ENCODE data around the gene NCL. TPM values are rescaled to one million over a fixed set of nuclear protein-coding genes. Genes with fewer than 3 reads are reported as not detected.

The NCL gene
- total and polyA plus RNA-seq, 4 donors = 83.1 to 139 (median 107) TPM

DNA sequence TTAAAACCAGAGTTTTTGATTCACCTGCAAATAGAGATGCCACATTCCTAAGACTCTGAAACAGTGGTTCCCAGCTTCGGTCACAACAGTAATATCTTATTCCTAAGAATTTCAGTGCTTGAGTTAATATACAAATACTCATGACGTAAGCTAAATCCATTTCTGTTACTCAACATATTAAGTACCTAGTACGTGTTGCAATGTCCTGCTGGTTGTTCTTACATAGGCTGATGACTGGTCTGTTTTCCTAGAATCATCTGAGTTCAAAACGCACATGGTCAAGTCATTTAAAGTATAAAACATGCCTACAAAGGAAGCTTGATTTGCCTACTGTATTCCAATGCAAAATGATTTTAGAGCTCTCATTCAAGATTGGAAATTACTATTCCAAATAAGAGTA, 7.2 kb downstream of the NCL start:
- Histone ChIP-seq H3K4me3 (ENCODE audit: low read depth in 1 of 3, low read length in 3 of 3) (no peak overlapping the region), H3K27me3 (ENCODE audit: control insufficient read depth in 4 of 4, insufficient read depth in 4 of 4, low read length in 3 of 4) (no peaks in the 10 kb centered on the region), H3K9me3 (ENCODE audit: control insufficient read depth in 4 of 4, low read length in 3 of 4) (no peaks in the 10 kb centered on the region), H3K27ac (ENCODE audit: low read depth in 1 of 2, low read length in 2 of 2) (no peak overlapping the region), H3K36me3 (ENCODE audit: control insufficient read depth in 4 of 4, insufficient read depth in 3 of 4, low read depth in 1 of 4, low read length in 3 of 4) (peaks cover 34 to 91% (median 81%) of the 10 kb centered on the region in 4 donors), H3K4me1 (ENCODE audit: control insufficient read depth in 4 of 4, insufficient read depth in 4 of 4, low read length in 3 of 4) (peaks cover 1 to 8% (median 3%) of the 10 kb centered on the region in 4 donors), H3K9ac (ENCODE audit: low read depth in 1 of 2, low read length in 2 of 2) (no peak overlapping the region)
- DNase-seq (ENCODE audit: low spot score) = no peak
- 58% methylated on average over 4 of the region's 4 CpGs for WGBS
- TF ChIP-seq, protein P1, sequence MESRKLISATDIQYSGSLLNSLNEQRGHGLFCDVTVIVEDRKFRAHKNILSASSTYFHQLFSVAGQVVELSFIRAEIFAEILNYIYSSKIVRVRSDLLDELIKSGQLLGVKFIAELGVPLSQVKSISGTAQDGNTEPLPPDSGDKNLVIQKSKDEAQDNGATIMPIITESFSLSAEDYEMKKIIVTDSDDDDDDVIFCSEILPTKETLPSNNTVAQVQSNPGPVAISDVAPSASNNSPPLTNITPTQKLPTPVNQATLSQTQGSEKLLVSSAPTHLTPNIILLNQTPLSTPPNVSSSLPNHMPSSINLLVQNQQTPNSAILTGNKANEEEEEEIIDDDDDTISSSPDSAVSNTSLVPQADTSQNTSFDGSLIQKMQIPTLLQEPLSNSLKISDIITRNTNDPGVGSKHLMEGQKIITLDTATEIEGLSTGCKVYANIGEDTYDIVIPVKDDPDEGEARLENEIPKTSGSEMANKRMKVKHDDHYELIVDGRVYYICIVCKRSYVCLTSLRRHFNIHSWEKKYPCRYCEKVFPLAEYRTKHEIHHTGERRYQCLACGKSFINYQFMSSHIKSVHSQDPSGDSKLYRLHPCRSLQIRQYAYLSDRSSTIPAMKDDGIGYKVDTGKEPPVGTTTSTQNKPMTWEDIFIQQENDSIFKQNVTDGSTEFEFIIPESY (IDR thresholded peaks at IDR 0.05) = no peak
- no peak for TF ChIP-seq HNF4A (conservative IDR thresholded peaks at IDR 0.05)
- TF ChIP-seq FOXA1 (IDR thresholded peaks at IDR 0.05) = no peak
- TF ChIP-seq JUND (IDR thresholded peaks at IDR 0.05) = no peak
- no peak for TF ChIP-seq RAD21 (IDR thresholded peaks at IDR 0.05)
- no peak for TF ChIP-seq GABPA (IDR thresholded peaks at IDR 0.05 in 1 of 2, conservative IDR thresholded peaks at IDR 0.05 in 1 of 2)
- no peak for TF ChIP-seq RXRA (IDR thresholded peaks at IDR 0.05)
- TF ChIP-seq, protein P2, sequence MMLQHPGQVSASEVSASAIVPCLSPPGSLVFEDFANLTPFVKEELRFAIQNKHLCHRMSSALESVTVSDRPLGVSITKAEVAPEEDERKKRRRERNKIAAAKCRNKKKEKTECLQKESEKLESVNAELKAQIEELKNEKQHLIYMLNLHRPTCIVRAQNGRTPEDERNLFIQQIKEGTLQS (IDR thresholded peaks at IDR 0.05) = no peak

DNA sequence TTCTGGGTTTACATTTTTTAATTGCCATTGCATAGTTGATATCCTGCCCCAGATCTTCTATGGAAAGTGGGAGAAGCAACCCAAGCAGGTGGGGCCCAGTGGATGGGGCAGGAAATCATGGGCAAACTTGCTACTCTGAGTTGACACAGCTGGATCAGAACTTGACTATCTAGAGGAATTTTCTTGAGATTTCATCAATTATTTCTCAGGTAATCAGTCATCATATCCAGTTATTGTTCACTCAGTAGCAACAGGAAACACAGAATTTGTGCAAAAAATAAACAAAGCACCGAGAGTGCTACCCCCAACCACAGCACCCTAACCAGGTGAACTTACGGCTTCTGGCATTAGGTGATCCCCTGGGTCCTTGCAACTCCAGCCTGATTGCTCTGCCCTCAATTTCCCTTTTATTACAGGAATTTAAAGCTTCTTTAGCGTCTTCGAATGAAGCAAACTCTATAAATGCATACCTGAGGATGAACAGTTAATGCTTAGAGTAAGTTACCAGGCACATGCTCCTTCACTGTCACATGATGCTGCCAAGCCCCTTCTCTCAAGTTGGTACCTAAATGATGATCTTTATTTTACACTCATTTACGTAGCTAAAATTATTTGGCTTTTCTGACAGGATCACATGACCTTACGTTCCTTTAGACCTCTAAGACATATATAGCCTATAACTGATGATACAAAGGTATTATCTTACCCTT, 7.8 kb downstream of the NCL start:
- DNase-seq (ENCODE audit: low spot score) = no peak
- H3K36me3 ChIP-seq (ENCODE audit: control insufficient read depth in 4 of 4, insufficient read depth in 3 of 4, low read depth in 1 of 4, low read length in 3 of 4) = peaks cover 29 to 84% (median 74%) of the 10 kb centered on the region in 4 donors
- no peak overlapping the region for H3K9ac ChIP-seq (ENCODE audit: low read depth in 1 of 2, low read length in 2 of 2)
- H3K9me3 ChIP-seq (ENCODE audit: control insufficient read depth in 4 of 4, low read length in 3 of 4) = no peaks in the 10 kb centered on the region
- TF ChIP-seq, protein P2 (IDR thresholded peaks at IDR 0.05) = no peak
- TF ChIP-seq GABPA (IDR thresholded peaks at IDR 0.05 in 1 of 2, conservative IDR thresholded peaks at IDR 0.05 in 1 of 2) (no peak), RXRA (IDR thresholded peaks at IDR 0.05) (no peak), YY1 (IDR thresholded peaks at IDR 0.05) (no peak), FOXA2 (IDR thresholded peaks at IDR 0.05) (no peak), NR2F2 (IDR thresholded peaks at IDR 0.05) (no peak), EGR1 (IDR thresholded peaks at IDR 0.05; ENCODE audit: low read depth in 2 of 2) (no peak), HNF4G (IDR thresholded peaks at IDR 0.05) (no peak)
- TF ChIP-seq, protein P3, sequence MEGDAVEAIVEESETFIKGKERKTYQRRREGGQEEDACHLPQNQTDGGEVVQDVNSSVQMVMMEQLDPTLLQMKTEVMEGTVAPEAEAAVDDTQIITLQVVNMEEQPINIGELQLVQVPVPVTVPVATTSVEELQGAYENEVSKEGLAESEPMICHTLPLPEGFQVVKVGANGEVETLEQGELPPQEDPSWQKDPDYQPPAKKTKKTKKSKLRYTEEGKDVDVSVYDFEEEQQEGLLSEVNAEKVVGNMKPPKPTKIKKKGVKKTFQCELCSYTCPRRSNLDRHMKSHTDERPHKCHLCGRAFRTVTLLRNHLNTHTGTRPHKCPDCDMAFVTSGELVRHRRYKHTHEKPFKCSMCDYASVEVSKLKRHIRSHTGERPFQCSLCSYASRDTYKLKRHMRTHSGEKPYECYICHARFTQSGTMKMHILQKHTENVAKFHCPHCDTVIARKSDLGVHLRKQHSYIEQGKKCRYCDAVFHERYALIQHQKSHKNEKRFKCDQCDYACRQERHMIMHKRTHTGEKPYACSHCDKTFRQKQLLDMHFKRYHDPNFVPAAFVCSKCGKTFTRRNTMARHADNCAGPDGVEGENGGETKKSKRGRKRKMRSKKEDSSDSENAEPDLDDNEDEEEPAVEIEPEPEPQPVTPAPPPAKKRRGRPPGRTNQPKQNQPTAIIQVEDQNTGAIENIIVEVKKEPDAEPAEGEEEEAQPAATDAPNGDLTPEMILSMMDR (IDR thresholded peaks at IDR 0.05; ENCODE audit: low read depth, low read length, missing input control) = no peak
- TF ChIP-seq, protein P4, sequence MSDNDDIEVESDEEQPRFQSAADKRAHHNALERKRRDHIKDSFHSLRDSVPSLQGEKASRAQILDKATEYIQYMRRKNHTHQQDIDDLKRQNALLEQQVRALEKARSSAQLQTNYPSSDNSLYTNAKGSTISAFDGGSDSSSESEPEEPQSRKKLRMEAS (IDR thresholded peaks at IDR 0.05) = no peak
- WGBS = 84% methylated on average over 6 of the region's 6 CpGs
- H3K4me3 ChIP-seq (ENCODE audit: low read depth in 1 of 3, low read length in 3 of 3) = no peak overlapping the region
- peaks cover 0 to 7% (median under 1%) of the 10 kb centered on the region in 4 donors for H3K4me1 ChIP-seq (ENCODE audit: control insufficient read depth in 4 of 4, insufficient read depth in 4 of 4, low read length in 3 of 4)
- no peak overlapping the region for H3K27ac ChIP-seq (ENCODE audit: low read depth in 1 of 2, low read length in 2 of 2)
- no peaks in the 10 kb centered on the region for H3K27me3 ChIP-seq (ENCODE audit: control insufficient read depth in 4 of 4, insufficient read depth in 4 of 4, low read length in 3 of 4)

All from liver (tissue), 9 donors.